Eye (tissue), 1 donor: Measurements from ENCODE around the gene PRPS1L1.

Source experiments
- DNase-seq: peaks from one replicate; pipeline ENCODE4 v3.0.0-alpha.2; 2015

PRPS1L1 gene

GRCh38 chr7:18027628-18028027, at the start of gene PRPS1L1:
TSS of gene PRPS1L1 (minus strand) at chr7:18027846.
- no peak for DNase-seq

GRCh38 chr7:18076461-18076860, 48.8 kb upstream of the PRPS1L1 start:
- no peak for DNase-seq

GRCh38 chr7:18068745-18069144, 41.1 kb upstream of the PRPS1L1 start:
- DNase-seq, result no peak

DNA sequence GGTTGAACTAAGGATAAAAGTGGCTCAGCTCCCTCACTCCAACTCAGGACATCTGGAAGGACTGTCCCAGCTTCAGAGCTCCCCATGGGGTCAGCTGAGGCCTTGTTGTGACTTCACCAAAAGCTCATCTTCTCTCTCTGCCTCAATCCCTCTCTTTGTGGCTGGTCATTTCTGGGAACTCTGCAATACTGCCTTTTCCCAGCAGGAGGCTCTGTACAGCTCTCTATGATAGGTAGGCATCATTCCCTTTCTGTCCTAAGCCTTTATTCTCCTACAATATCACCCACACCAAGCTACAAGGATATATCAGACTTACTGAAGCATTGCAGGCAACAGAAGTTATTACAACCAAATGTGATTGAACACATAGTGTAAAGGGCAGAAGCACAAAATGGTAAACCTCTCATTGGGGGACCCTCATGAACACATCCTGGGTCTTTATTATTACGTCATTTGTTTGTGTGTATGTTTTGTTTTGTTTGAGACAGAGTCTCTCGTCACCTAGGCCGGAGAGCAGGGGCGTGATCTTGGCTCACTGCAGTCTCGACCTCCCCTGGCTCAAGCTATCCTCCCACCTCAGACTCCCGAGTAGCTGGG, 36.7 kb upstream of the PRPS1L1 start:
- no peak for DNase-seq

GRCh38 chr7:18063149-18063901, 35.7 kb upstream of the PRPS1L1 start:
- DNase-seq, result no peak

DNA sequence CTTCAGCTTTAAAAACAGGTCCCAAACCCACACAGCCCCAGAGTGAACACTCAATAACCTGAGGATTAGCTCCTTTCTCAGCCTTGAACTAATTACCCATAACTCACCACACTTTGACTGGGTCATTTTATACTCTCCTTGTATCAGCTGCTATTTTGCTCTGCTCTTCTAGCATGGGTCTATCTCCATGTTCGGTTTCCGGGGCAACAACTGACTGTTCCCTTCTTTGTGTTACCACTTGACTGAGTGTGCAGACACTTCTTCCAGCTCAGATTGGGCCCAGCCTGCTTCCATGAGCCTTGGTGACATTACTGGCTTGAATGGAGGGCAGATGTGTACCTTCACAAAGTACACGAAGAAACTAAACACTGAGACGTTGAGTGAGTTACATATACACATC, 31.5 kb upstream of the PRPS1L1 start:
- DNase-seq, result no peak

DNA sequence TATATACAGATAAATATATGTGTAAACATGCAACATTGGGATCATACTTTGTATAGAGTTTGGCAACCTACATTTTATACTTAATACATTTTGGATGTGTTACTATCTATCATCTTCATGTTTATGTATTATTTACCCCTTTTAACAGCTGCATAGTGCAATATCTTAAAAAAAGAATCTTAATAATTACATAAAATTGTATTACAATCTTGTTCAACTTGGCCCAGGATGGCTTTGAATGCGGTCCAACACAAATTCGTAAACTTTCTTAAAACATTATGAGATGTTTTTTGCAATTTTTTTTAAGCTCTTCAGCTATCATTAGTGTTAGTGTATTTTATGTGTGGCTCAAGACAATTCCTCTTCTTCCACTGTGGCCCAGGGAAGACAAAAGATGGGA, 26.3 kb upstream of the PRPS1L1 start:
- no peak for DNase-seq

DNA sequence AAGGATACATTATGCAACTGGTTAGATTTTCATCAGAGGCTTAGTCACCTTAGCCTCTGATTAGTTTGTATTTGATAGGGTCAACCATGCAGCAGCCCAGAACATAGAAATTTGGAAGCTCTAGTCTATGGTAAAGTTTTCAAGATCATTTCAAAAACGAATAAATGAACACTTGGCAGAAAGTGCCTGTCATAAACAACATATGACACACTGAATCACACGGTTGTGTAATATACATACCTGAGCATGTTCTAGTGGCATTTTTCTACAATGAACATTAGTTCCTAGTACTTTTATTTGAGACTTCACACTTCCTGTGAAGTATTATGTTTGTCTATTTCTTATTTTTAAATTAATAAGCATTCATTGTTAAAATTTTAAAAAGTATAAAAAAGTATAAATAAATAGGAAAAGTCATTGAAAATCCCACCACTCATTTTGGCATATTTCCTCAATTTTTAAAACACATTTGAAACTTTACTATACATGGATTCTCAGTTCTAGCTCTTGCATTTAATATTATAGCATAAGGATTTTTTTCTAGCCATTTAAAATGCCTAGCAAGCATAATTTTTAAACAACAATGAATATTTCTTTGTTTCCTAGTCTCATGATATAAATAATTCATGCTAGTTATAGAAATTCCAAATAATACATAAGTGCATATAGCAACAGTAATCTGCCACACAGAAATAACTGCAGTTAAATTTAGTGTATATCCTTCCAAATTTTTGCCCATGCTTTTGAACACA, 25.7 kb upstream of the PRPS1L1 start:
- DNase-seq, result no peak

- no peak for DNase-seq
Measured at GRCh38 chr7:18049262-18049661, 21.6 kb upstream of the PRPS1L1 start.

DNA sequence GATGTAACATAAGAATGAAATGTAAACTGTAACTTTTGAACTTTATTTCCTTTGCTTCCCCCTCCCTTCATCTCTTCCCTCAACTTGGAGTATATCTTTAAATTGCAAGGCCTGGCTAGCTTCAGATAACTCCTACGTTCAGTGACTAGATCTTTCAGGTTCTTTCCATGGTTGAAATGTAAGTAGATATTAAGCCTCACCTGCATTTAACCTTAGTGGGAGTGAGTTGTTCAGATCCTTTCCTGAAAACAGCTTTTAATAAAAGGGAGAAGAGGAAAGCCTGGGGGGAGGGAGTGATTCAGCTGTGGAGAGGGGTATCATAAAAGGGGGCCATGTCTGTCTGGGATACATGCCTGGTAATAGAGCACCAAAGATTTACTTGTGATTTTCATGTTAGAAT, 19.0 kb upstream of the PRPS1L1 start:
- DNase-seq, result no peak

- no peak for DNase-seq
Measured at GRCh38 chr7:18045171-18045570, 17.5 kb upstream of the PRPS1L1 start.

- DNase-seq, result no peak
Measured at GRCh38 chr7:18041191-18041590, 13.5 kb upstream of the PRPS1L1 start.

GRCh38 chr7:18040196-18040595, 12.6 kb upstream of the PRPS1L1 start:
- DNase-seq, result no peak

- DNase-seq, result no peak
Measured at GRCh38 chr7:18038382-18038781, 10.7 kb upstream of the PRPS1L1 start.

GRCh38 chr7:18037609-18038008, 10.0 kb upstream of the PRPS1L1 start:
- DNase-seq, result no peak

DNA sequence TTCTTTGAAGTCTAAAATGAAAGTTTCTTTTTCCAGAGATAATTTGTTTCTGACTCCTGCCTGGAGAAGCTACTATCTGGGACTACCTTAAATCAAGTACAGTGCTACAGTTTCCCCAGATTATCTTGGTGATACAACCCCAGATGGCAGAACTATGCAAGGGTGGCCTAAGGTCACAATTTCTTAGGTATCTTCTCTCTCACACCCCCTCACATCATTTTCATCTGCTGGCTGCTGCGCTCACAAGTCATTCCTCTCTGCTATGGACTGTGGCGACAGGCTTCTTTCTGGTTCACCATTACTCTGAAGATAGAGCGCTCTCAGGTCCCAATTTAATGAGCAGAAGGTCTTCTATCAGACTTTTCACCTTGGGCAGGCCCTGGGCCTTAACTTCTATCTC, 9.1 kb upstream of the PRPS1L1 start:
- no peak for DNase-seq

- DNase-seq, result no peak
Measured at GRCh38 chr7:18030758-18031157, 3.1 kb upstream of the PRPS1L1 start.

DNA sequence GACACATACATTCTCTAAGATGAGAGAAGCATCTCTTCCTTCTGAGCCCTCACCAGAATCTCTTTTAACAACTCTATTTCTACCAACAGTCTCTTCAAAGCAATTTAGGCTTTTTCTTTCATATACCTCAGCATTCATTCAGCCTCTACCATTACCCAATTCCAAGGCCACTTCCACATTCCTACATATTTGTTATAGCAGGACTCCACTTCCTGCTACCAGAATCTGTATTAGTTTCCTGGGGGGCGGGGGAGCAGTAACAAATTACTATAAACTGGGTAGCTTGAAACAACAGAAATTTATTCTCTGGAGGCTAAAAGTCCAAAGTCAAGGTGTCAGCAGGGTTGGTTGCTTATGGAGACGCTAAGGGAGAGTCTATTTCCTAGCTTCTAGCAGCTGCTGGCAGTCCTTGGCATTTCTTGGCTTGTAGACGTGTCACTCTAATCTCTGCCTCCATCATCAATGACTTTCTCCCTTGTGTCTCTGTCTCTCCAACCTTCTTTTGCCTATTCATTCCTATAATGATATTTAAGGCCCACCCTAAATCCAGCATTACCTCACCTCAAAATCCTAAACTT, 7.4 kb downstream of the PRPS1L1 start:
- DNase-seq, result no peak

DNA sequence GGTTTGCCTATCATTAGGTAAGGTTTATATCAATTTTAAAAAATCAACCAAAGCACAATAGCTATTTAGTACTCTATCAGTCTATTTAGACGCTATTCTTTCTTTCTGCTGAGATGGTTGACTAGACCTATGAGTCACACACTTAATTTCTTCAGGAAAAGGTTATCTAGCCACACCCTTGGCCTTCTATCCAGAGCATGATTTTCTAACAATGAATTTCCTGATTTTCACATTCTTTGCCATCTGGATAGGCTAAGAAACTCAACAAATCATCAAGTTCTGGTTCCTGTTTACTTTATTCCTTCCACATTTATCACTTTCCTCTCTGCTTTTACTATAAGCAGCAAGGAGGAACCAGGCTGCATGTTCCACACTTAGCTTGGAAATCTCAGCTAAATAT, 8.1 kb downstream of the PRPS1L1 start:
- no peak for DNase-seq

DNA sequence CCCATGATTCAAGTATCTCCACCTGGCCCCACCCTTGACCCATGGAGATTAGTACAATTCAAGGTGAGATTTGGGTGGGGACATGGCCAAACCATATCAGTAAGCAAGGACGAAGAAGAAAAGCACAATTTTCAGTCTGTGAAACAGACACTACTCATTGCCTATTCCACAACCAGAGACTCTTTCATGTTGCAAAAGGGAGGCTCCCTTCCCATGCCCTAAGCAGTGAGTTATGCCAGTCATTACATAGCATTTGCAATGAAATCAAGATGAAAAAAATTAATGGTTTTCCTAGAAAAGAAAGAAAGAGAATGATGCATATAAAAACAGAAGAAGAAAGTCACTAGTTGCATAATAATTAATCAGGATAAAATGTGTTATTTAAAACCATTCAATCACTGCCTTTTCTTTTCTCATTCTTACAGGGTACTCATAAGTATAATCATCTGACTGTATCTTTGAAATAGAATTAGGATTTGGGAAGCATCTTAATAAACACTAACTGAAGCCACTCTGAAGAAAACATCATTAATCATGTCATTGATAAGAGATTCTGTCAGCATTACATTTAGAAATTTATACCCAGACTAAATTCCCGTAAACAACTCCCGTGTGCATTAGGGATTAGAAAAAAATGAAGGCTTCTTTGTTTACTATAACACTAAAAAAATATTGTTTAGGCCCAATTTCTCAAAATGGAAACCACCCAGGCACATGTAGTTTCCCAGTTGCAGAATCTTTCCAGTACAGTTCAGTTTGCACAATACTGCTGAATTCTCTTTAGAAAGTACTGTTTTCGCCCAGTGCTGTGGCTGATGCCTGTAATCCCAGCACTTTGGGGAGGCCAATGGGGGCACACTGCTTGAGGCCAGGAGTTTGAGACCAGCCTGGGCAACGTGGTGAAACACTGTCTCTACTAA, 9.1 kb downstream of the PRPS1L1 start:
- DNase-seq, result no peak

DNA sequence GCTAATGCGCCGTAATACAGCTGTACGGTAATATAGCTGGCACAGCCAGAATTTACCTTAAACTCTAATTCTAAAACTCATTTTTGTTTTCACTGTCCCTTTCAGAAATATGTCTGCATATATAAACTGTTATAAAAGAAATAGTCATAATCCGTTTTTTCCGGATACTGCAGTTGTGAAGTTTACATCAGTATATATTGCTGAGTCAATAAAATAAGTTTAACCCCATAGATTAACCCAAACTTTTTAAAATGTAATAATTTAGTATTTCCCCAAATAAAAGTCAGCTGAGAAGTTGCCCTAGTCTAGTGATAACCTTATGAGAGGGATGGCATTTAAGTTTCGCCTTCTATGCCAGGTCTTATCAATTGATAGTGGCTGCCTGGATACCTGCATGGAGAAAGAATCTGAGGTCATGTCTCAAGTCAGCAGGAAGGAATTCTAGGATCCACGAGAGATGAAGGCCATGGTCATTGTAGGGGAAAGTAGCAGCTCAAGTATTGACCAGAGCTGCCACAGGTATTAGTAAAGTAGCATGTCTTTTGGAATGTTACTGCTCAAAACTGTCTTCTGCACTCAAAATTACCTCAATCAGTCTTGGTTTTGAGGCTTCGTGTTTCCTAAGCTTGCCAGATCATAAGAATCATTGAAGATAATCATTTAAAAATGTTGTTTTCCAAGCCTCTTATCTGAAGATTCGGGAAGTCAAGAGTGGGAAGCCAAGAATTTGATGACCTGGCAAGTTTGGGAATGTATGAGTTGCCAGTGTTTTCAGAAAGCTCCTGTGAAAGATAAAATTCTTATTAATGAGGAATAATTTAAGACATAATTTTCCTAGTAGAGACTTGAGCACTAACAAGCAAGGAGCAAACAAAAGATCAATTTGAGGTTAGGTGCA, 10.8 kb downstream of the PRPS1L1 start:
- no peak for DNase-seq

GRCh38 chr7:18013936-18014335, 13.7 kb downstream of the PRPS1L1 start:
- no peak for DNase-seq
